Stimulated activated naive CD4-positive, alpha-beta T cell (primary cell): ENCODE data around the gene ZNF578.
A peak's percentile ranks its signal among the peaks of the same experiment; 100 is the strongest.
"Not testable (repeated sequence)": the region's sequence is repeated elsewhere in the genome, so short reads cannot be mapped to it uniquely, and the experiment has no call there.

Experiments used
- DNase-seq, 6 experiments: peaks; one replicate each; lab custom pipeline; 2025; lab: John Stamatoyannopoulos, UW

ZNF578 gene

GRCh38 chr19:52516191-52516590 lies 62.8 kb downstream of the ZNF578 start:
- DNase-seq: no peak

GRCh38 chr19:52518646-52519045 lies 65.3 kb downstream of the ZNF578 start:
- no peak for DNase-seq

- DNase-seq: not testable (repeated sequence)
These were observed 65.8 kb downstream of the ZNF578 start for GRCh38 chr19:52519175-52519574.

GRCh38 chr19:52520013-52520412 lies 66.7 kb downstream of the ZNF578 start:
- no peak for DNase-seq

GRCh38 chr19:52522551-52522950 lies 69.2 kb downstream of the ZNF578 start:
- DNase-seq: no peak

- no peak for DNase-seq
These were observed 70.7 kb downstream of the ZNF578 start for GRCh38 chr19:52524086-52524485.

GRCh38 chr19:52527134-52527955 lies 74.0 kb downstream of the ZNF578 start, which contains the start of gene ZNF808:
ZNF808 (plus strand) TSS chr19:52527668; CDS start chr19:52543285, 15,617 bp downstream.
- peak; percentile 91 to 98 (median 96) for DNase-seq

- peak in 2 of 6 experiments; percentile 19 to 26 for DNase-seq
These were observed 74.6 kb downstream of the ZNF578 start for GRCh38 chr19:52527956-52528351.

- no peak for DNase-seq
These were observed 79.1 kb downstream of the ZNF578 start for GRCh38 chr19:52532480-52532879.

- DNase-seq: no peak
These were observed 80.5 kb downstream of the ZNF578 start for GRCh38 chr19:52533901-52534300.

GRCh38 chr19:52535385-52535770 lies 82.0 kb downstream of the ZNF578 start:
- DNase-seq: not testable (repeated sequence)

- DNase-seq: peak; percentile 70 to 90 (median 83)
These were observed 82.6 kb downstream of the ZNF578 start for GRCh38 chr19:52535771-52536447.

GRCh38 chr19:52536448-52536800 lies 83.1 kb downstream of the ZNF578 start:
- DNase-seq: peak in 5 of 6 experiments; percentile 2 to 52 (median 40)

- DNase-seq: not testable (repeated sequence)
These were observed 85.5 kb downstream of the ZNF578 start for GRCh38 chr19:52538815-52539214.

- not testable (repeated sequence) for DNase-seq
These were observed 87.8 kb downstream of the ZNF578 start for GRCh38 chr19:52541176-52541575.

GRCh38 chr19:52541608-52542007 lies 88.3 kb downstream of the ZNF578 start:
- no peak for DNase-seq

GRCh38 chr19:52542541-52542940 lies 89.2 kb downstream of the ZNF578 start:
- not testable (repeated sequence) for DNase-seq

GRCh38 chr19:52542984-52543664 lies 89.8 kb downstream of the ZNF578 start:
- DNase-seq: no peak

GRCh38 chr19:52554216-52554971 lies 101.0 kb downstream of the ZNF578 start:
- DNase-seq: no peak

- DNase-seq: no peak
These were observed 104.1 kb downstream of the ZNF578 start for GRCh38 chr19:52557231-52557995.
